Astrocyte of the cerebellum (primary cell): ENCODE data around the gene NBEAL1.
A peak's percentile ranks its signal among the peaks of the same experiment; 100 is the strongest.
"Not testable (repeated sequence)": the region's sequence is repeated elsewhere in the genome, so short reads cannot be mapped to it uniquely, and the experiment has no call there.

Experiments
- DNase-seq: peaks from one replicate; pipeline ENCODE4 v3.0.0-alpha.2; 2011; ENCODE audit warnings: low read depth
- H3K4me3 ChIP-seq: 2 replicates; pipeline ENCODE4 v1.5.1; 2011; ENCODE audit warnings: mild to moderate bottlenecking, low read depth, low read length, moderate library complexity
- CTCF ChIP-seq: IDR thresholded peaks from 2 replicates; pipeline ENCODE4 v1.5.1; 2012; ENCODE audit warnings: low read length, low read depth, moderate library complexity, mild to moderate bottlenecking; ENCODE audit errors: missing control alignments
- in situ Hi-C: cut with HindIII; loops from 2 replicates; pipeline ENCODE4 v1.10.0; 2017; ENCODE audit warnings: low sequenced_read_pairs

Gene NBEAL1

GRCh38 chr2:203175371-203175770, 160.7 kb downstream of the NBEAL1 start:
- DNase-seq: no peak
- no peak for TF ChIP-seq CTCF
- no peak overlapping the region for H3K4me3 ChIP-seq
- in situ Hi-C loops: no loop called here

GRCh38 chr2:203177361-203177760, 162.7 kb downstream of the NBEAL1 start:
- no peak overlapping the region for H3K4me3 ChIP-seq
- TF ChIP-seq CTCF: no peak
- in situ Hi-C loops: no loop called here
- DNase-seq: peak; percentile 1

GRCh38 chr2:203185864-203186263, 171.2 kb downstream of the NBEAL1 start:
- no peak for TF ChIP-seq CTCF
- DNase-seq: no peak
- in situ Hi-C loops: no loop called here
- no peak overlapping the region for H3K4me3 ChIP-seq

- DNase-seq, H3K4me3 ChIP-seq, in situ Hi-C loops: not testable (repeated sequence)
Observed at GRCh38 chr2:203190547-203190946, 175.9 kb downstream of the NBEAL1 start.

GRCh38 chr2:203191026-203191425, 176.4 kb downstream of the NBEAL1 start:
- H3K4me3 ChIP-seq, DNase-seq, in situ Hi-C loops: not testable (repeated sequence)

- H3K4me3 ChIP-seq: no peak overlapping the region
- no peak for DNase-seq
- no peak for TF ChIP-seq CTCF
- in situ Hi-C loops: no loop called here
Observed at GRCh38 chr2:203191961-203192360, 177.3 kb downstream of the NBEAL1 start.

GRCh38 chr2:203195331-203196036, 180.8 kb downstream of the NBEAL1 start:
- H3K4me3 ChIP-seq: no peak overlapping the region
- in situ Hi-C loops: no loop called here
- DNase-seq: no peak
- TF ChIP-seq CTCF: no peak

GRCh38 chr2:203200866-203201265, 186.2 kb downstream of the NBEAL1 start:
- in situ Hi-C loops: no loop called here
- DNase-seq: no peak
- no peak for TF ChIP-seq CTCF
- H3K4me3 ChIP-seq: no peak overlapping the region
